Kidney (tissue), 14 donors: ENCODE measurements around the gene PLA2G6. TPM values are rescaled to one million over a fixed set of nuclear protein-coding genes. Genes with fewer than 3 reads are reported as not detected.

Experiments
- DNase-seq, 5 donors: peaks; one replicate each; pipeline ENCODE4 v3.0.0-alpha.2; 2013 to 2020
- FAIRE-seq: peaks from 2 replicates; lab custom pipeline; 2012; peaks lifted over from hg19 to GRCh38; lab: Jason Lieb, UNC
- H3K27ac ChIP-seq, 2 donors: one replicate each; pipeline ENCODE4 v1.7.0; 2013; ENCODE audit warnings: low read depth in 2 of 2, low read length in 2 of 2, inconsistent platforms in 1 of 2
- H3K27me3 ChIP-seq: one replicate; pipeline ENCODE4 v1.7.1; 2013; ENCODE audit warnings: low read length, inconsistent platforms; ENCODE audit not compliant: control insufficient read depth, insufficient read depth
- H3K36me3 ChIP-seq, 3 donors: one replicate each; pipeline versions ENCODE4 v1.7.0 to v1.7.1; 2013; ENCODE audit warnings: low read length in 3 of 3, control low read depth in 1 of 3, inconsistent platforms in 1 of 3; ENCODE audit not compliant: insufficient read depth in 3 of 3, control insufficient read depth in 2 of 3
- H3K4me1 ChIP-seq, 3 donors: one replicate each; pipeline versions ENCODE4 v1.7.0 to v1.7.1; 2013; ENCODE audit warnings: low read length in 3 of 3, inconsistent platforms in 1 of 3, low read depth in 1 of 3; ENCODE audit not compliant: control insufficient read depth in 2 of 3, insufficient read depth in 2 of 3
- H3K4me3 ChIP-seq, 3 donors: one replicate each; pipeline versions ENCODE4 v1.7.0 to v1.8.1; 2013; ENCODE audit warnings: low read length in 3 of 3, control low read depth in 1 of 3, inconsistent platforms in 1 of 3
- H3K9ac ChIP-seq, 3 donors: one replicate each; pipeline versions ENCODE4 v1.7.0 to v1.7.1; 2013; ENCODE audit warnings: low read length in 3 of 3, control low read depth in 1 of 3, inconsistent platforms in 1 of 3
- H3K9me3 ChIP-seq, 3 donors: one replicate each; pipeline versions ENCODE4 v1.7.0 to v1.7.1; 2013; ENCODE audit warnings: low read length in 3 of 3, control low read depth in 1 of 3, inconsistent platforms in 1 of 3; ENCODE audit not compliant: control insufficient read depth in 2 of 3, insufficient read depth in 1 of 3
- intact Hi-C: fragments of 100-400 bp; cut with DNase I; formaldehyde crosslinking; loops from one replicate; pipeline ENCODE4 v1.11.1; 2022
- polyA plus RNA-seq: library from polyadenylated mRNA; stranded (reverse); fragments of 350-450 nt; fragmentation: Illumina TruSeq; extraction: RNeasy Lipid Tissue Mini Kit (QIAGEN cat#74804); gene quantifications from one replicate; pipeline ENCODE4 v1.2.3, GENCODE V29; 2014; ENCODE audit warnings: low read depth, low replicate concordance; ENCODE audit not compliant: insufficient read depth
- total RNA-seq: library from RNA; stranded (reverse); fragmentation: NEBNext Ultra II Directional; extraction: Animal tissue kit (Norgen Biotek cat#: 25700); gene quantifications from one replicate; pipeline ENCODE4 v1.2.1, GENCODE V29; 2021
- TF ChIP-seq, protein P1 (sequence below): IDR thresholded peaks from 3 replicates; pipeline ENCODE4 v1.5.1; 2012; ENCODE audit warnings: mild to moderate bottlenecking, moderate library complexity, borderline replicate concordance; ENCODE audit not compliant: insufficient read depth; ENCODE audit errors: extremely low read depth
- donor health status: control.
- donor health status: control.
- donor health status: control.
- donor health status: control.
- donor health status: control.
- donor health status: DM: yes; HTN: yes; CAD: no.
- donor health status: Normal renal cell carcinoma (clear cell type).

The PLA2G6 gene
- total and polyA plus RNA-seq, 2 donors from 2014 or later = 26.6 to 61.6 TPM

DNA sequence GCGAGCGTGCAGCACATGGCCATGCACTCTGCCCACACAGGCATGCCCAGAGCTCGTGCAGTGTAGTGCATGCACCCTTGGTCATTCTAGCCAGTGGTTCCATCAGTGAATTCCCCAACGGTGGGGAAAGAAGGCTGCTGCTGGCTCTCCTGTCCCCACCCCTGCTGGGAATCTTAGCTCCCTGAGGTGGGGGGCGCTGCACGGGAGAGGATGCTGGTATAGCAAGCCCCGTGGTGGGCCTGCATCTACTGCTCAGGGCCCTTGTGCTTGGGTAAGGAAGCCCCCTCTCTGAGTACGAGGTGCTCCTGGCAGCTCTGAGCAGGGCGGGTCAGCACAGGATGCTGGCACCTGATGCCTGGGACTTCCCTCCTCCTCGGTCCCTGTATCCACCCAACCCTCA is 52.6 kb downstream of the PLA2G6 start:
- no peaks in the 10 kb centered on the region for H3K4me1 ChIP-seq
- DNase-seq (peak in 1 of 5 donors; percentile 35), FAIRE-seq (no peak)
- H3K9ac ChIP-seq = no peak overlapping the region
- TF ChIP-seq, protein P1, sequence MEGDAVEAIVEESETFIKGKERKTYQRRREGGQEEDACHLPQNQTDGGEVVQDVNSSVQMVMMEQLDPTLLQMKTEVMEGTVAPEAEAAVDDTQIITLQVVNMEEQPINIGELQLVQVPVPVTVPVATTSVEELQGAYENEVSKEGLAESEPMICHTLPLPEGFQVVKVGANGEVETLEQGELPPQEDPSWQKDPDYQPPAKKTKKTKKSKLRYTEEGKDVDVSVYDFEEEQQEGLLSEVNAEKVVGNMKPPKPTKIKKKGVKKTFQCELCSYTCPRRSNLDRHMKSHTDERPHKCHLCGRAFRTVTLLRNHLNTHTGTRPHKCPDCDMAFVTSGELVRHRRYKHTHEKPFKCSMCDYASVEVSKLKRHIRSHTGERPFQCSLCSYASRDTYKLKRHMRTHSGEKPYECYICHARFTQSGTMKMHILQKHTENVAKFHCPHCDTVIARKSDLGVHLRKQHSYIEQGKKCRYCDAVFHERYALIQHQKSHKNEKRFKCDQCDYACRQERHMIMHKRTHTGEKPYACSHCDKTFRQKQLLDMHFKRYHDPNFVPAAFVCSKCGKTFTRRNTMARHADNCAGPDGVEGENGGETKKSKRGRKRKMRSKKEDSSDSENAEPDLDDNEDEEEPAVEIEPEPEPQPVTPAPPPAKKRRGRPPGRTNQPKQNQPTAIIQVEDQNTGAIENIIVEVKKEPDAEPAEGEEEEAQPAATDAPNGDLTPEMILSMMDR = no peak
- no peak overlapping the region for H3K4me3 ChIP-seq
- no peak overlapping the region for H3K27ac ChIP-seq
- intact Hi-C loops = no loop called here
- H3K36me3 ChIP-seq = peaks cover 0 to 21% (median 5%) of the 10 kb centered on the region in 3 donors
- H3K27me3 ChIP-seq = no peaks in the 10 kb centered on the region
- H3K9me3 ChIP-seq = no peaks in the 10 kb centered on the region

- intact Hi-C loops = no loop called here
- FAIRE-seq (no peak), DNase-seq (peak in 1 of 5 donors; percentile 55)
- Histone ChIP-seq H3K27ac (no peak overlapping the region), H3K9ac (no peak overlapping the region), H3K9me3 (no peaks in the 10 kb centered on the region), H3K4me1 (no peaks in the 10 kb centered on the region), H3K27me3 (no peaks in the 10 kb centered on the region), H3K36me3 (peaks cover 0 to 18% (median 5%) of the 10 kb centered on the region in 3 donors), H3K4me3 (no peak overlapping the region)
- TF ChIP-seq, protein P1 = no peak
These were observed 53.8 kb downstream of the PLA2G6 start for GRCh38 chr22:38127869-38128268.

DNA sequence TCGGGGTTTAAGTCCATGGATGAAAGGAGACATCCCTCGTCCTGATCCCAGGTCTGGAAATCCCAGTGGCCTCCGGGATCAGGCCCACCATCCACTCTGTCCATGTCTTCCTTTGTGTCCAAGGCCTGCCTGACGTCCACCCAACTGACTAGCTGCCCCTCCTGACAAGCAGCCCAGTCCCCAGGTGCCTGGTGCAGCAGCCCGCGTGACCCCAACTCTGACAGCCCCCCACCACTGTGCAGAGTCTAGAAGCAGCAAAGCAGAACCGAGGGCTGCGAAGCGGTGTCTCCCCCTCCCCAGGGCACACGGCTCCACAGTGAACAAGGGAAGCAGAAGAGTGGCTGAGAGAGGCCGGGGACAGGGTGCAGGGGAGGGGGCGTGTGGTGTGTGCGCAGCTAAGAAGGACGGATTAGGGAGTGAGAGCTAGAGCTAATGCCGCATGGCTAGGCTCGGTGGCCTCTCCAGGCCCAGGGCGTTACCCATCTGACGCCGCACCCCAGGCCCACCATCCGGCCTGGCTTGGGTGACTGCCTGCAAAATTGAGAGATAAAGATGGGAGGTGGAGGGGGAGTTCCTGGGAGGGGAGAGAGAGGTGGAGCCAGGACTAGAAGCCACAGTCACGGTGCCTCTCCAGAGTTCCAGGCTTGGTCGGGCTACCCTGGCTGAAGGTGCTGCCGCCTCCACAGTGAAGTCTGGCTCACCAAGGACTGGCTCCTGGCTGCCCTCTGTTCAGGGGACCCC is 54.5 kb downstream of the PLA2G6 start:
- Histone ChIP-seq H3K27me3 (no peaks in the 10 kb centered on the region), H3K36me3 (peaks cover 0 to 18% (median 5%) of the 10 kb centered on the region in 3 donors), H3K9me3 (no peaks in the 10 kb centered on the region), H3K4me1 (no peaks in the 10 kb centered on the region), H3K27ac (no peak overlapping the region), H3K9ac (no peak overlapping the region), H3K4me3 (no peak overlapping the region)
- FAIRE-seq = no peak
- TF ChIP-seq, protein P1 = no peak
- intact Hi-C loops = no loop called here
- peak in 1 of 5 donors; percentile 56 for DNase-seq
